BLaER1 (cell line): Measurements from ENCODE around the gene TNRC18.
A peak's percentile ranks its signal among the peaks of the same experiment; 100 is the strongest.
"Not testable (repeated sequence)": the region's sequence is repeated elsewhere in the genome, so short reads cannot be mapped to it uniquely, and the experiment has no call there.

Source experiments
- H3K27ac ChIP-seq: shearing (Covaris generic); formaldehyde crosslinking; 2 replicates; pipeline ENCODE4 v1.8.1; 2022
- H3K27me3 ChIP-seq: shearing (Covaris generic); formaldehyde crosslinking; 2 replicates; pipeline ENCODE4 v1.8.1; 2022
- H3K36me3 ChIP-seq: shearing (Covaris generic); formaldehyde crosslinking; 2 replicates; pipeline ENCODE4 v1.8.1; 2022
- H3K4me1 ChIP-seq: shearing (Covaris generic); formaldehyde crosslinking; 2 replicates; pipeline ENCODE4 v1.8.1; 2022
- H3K4me2 ChIP-seq: shearing (Covaris generic); formaldehyde crosslinking; 2 replicates; pipeline ENCODE4 v1.8.1; 2022
- H3K4me3 ChIP-seq: shearing (Covaris generic); formaldehyde crosslinking; 2 replicates; pipeline ENCODE4 v1.8.1; 2022
- H3K9ac ChIP-seq: shearing (Covaris generic); formaldehyde crosslinking; 2 replicates; pipeline ENCODE4 v1.8.1; 2022
- H3K9me3 ChIP-seq: shearing (Covaris generic); formaldehyde crosslinking; 2 replicates; pipeline ENCODE4 v1.8.1; 2022
- H4K20me1 ChIP-seq: shearing (Covaris generic); formaldehyde crosslinking; 2 replicates; pipeline ENCODE4 v1.8.1; 2022
- Cebpa-rat ChIP-seq: shearing (Covaris generic); IDR thresholded peaks from 2 replicates; pipeline ENCODE4 v1.8.1; 2022

Gene TNRC18

DNA sequence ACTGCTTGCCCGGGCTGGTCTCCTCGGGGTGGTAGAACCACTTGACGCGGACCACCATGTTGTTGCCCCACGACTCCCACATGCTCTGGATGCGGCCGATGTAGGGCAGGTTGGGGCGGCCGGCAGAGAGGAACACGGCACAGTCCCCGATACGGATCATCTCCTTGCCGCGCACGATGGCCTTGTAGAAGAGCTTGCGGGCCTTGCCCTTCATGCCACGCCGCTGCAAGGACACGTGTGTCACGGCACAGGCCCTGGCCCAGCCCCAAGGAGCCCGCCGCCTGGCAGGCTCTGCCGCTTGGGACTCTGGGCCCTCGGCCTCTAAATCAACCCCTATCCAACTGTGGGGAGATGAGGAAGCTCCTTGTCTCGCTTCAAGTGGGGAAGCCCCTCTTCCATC lies 114.5 kb downstream of the TNRC18 start:
- Histone ChIP-seq H3K4me3 (no peak overlapping the region), H3K27ac (no peak overlapping the region), H3K36me3 (peaks cover 78% of the 10 kb centered on the region), H4K20me1 (peaks cover 7% of the 10 kb centered on the region; the same call in 1 of the 2 replicates), H3K27me3 (no peaks in the 10 kb centered on the region), H3K9ac (no peak overlapping the region), H3K4me2 (no peak overlapping the region), H3K9me3 (no peaks in the 10 kb centered on the region), H3K4me1 (no peaks in the 10 kb centered on the region)
- TF ChIP-seq Cebpa-rat = no peak

DNA sequence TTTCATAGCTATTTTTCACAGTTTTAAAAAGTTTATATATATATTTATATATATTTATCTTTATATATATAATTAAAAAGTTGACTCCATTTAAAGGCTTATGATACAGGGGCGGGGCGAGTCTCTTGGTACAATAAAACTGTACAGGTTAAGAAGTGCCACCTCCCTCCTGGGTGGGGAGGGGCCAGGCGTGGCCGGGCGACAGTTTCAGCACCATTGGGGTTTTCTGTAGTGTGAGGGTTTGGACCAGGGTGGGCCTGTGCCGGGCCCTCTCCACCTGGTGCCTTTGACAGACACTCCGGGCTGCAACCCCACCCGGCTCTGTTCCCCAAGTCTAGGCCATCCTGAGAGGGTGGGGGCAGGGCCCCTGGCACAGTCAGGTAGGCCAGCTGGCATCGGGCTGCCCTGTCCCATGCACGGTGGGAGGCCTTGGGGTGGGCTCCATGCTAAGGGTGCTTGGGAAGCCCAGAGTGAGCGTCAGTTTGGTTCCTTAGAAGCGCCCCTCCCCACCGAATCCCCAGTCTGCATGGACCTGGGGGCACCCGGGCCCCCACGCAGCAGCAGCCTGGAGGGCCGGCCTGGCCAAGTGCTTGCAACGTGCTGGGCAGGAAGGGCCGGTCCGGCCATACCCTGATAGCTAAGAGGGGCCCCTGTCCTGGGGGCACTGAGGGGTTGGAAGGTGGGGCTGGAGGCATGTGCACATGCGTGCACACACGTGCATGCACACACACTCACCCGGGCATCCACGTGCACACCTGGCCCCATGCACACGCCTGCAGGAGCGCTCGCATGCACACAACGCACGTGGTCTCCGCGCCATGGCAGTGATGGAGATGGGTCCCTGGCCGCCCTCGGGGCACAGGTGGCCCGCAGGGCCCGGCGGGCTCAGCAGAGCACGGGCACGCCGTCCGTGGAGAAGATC lies 116.2 kb downstream of the TNRC18 start:
- not testable (repeated sequence) for H3K9me3 ChIP-seq, H3K4me1 ChIP-seq, H3K27me3 ChIP-seq, H3K27ac ChIP-seq, H4K20me1 ChIP-seq, H3K9ac ChIP-seq, H3K4me2 ChIP-seq, H3K4me3 ChIP-seq
- H3K36me3 ChIP-seq = peaks cover 81% of the 10 kb centered on the region

DNA sequence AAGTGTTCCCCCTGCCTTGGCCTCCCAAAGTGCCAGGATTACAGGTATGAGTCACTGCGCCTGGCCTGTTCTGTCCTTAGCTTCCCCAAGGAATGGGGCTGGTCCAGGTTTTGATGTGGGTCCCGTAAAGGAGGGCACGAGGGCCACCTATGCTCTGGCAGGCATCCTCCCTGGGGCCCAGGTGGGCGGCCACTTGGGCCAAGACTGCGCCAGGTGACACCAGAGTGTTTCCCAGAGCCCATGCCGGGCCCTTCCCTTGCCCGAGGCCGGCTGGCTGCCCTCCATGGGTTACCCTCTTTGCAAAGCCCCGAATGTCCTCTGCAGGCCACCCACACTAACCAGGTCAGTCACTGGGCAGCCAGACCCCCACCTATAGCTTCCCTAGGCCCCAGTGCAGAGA lies 118.6 kb downstream of the TNRC18 start:
- Histone ChIP-seq H4K20me1 (peaks cover 13% of the 10 kb centered on the region; the same call in 1 of the 2 replicates), H3K36me3 (peaks cover 83% of the 10 kb centered on the region)
- H3K27ac ChIP-seq, H3K4me1 ChIP-seq, H3K9me3 ChIP-seq, H3K4me2 ChIP-seq, H3K9ac ChIP-seq, H3K4me3 ChIP-seq, H3K27me3 ChIP-seq: not testable (repeated sequence)

DNA sequence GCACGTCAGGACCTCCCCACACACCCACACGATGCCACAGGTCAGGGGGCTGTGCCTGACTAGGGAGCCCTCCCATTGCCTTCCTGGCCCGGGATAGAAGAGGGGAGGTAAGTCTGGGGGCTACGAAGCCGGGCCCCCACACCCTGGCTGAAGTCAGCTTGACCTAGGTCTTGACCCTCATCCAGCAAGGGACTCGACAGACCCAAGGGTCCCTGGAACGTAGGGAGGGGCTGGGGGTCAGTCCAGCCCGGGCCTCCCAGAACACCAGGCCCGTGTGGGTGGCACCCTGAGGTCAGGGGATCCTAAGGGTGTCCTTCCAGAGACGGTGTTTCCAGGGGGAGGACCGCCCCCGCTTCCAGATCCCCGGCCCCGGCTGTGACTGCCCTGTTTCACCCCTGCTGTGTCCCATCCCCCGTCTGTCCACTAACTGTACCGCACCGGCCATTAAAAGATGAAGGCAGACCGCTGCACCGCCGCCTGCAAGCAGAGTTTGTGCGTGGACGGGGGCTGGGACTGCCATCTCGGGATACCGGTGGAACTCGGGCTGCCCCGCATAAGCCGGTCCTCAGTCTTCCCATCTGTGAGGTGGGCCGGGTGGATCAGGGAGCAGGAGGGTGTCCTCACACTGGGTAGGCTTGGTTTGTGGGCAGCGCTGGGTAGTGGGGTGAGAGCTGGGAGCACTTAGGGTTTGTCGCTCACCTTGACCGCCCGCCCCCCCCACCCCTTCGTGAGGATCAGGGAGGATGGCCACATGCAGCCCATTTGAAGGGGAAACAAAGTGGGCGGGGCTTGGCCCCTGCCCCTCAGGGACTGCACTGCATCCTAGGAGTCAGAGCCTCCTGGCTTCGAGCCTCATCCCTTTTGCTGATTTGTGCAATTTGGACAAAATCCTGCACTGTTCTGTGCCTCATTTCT lies 119.8 kb downstream of the TNRC18 start:
- no peak overlapping the region for H3K4me2 ChIP-seq
- TF ChIP-seq Cebpa-rat = no peak
- no peak overlapping the region for H3K27ac ChIP-seq
- H3K4me1 ChIP-seq = 0 out of 2 replicates have a peak, but pooled peaks cover 2% of the 10 kb centered on the region
- no peaks in the 10 kb centered on the region for H3K27me3 ChIP-seq
- H3K9ac ChIP-seq = no peak overlapping the region
- no peaks in the 10 kb centered on the region for H3K9me3 ChIP-seq
- no peak overlapping the region for H3K4me3 ChIP-seq
- peaks cover 87% of the 10 kb centered on the region for H3K36me3 ChIP-seq
- H4K20me1 ChIP-seq = peaks cover 13% of the 10 kb centered on the region; the same call in 1 of the 2 replicates

DNA sequence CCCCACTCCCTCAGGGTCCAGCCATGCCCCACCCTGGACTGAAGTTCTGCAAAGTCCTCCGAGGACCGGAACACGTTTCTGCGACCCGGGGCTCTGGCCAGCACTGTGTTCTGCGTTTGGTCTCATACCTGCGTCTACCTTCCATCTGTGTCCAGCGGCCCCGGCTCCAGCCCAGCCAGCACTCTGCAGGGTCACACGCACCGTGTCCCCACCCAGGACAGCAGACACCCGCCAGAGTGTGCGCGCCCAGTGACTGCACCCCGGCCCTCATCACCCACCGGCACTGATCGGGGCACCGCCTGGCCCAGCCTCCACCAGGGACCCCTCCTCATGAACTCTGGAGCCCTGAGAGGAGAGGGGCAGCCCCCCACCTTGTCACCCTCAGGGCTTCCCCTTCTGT lies 120.6 kb downstream of the TNRC18 start:
- Histone ChIP-seq H3K4me3 (no peak overlapping the region), H3K27ac (no peak overlapping the region), H3K4me1 (peaks cover 10% of the 10 kb centered on the region), H3K9ac (no peak overlapping the region), H4K20me1 (peaks cover 13% of the 10 kb centered on the region; the same call in 1 of the 2 replicates), H3K9me3 (no peaks in the 10 kb centered on the region), H3K36me3 (peaks cover 86% of the 10 kb centered on the region), H3K4me2 (no peak overlapping the region), H3K27me3 (no peaks in the 10 kb centered on the region)
- TF ChIP-seq Cebpa-rat = no peak

DNA sequence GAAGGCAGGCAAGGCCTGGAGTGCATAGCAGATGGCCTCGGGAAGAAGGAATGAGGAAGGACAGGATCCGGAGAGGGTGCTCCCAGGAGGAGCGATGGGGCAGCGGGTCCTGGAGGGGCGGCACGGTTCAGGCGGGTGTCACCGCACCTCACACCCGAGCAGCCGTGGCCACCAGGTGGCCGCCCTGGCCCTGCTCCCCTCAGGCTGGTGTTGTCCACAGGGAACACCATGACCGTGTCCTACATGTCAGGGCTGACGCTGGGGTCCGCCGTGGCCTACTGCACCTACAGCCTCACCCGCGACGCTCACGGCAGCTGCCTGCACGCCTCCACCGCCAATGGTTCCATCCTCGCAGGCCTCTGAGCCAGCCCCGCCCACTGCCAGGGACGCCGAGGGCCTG lies 121.1 kb downstream of the TNRC18 start:
- no peak overlapping the region for H3K4me2 ChIP-seq
- peaks cover 8% of the 10 kb centered on the region; the same call in 1 of the 2 replicates for H4K20me1 ChIP-seq
- H3K9me3 ChIP-seq = no peaks in the 10 kb centered on the region
- H3K27me3 ChIP-seq = no peaks in the 10 kb centered on the region
- no peak overlapping the region for H3K9ac ChIP-seq
- H3K4me3 ChIP-seq = no peak overlapping the region
- H3K36me3 ChIP-seq = peaks cover 81% of the 10 kb centered on the region
- no peak for TF ChIP-seq Cebpa-rat
- peaks cover 14% of the 10 kb centered on the region for H3K4me1 ChIP-seq
- no peak overlapping the region for H3K27ac ChIP-seq

DNA sequence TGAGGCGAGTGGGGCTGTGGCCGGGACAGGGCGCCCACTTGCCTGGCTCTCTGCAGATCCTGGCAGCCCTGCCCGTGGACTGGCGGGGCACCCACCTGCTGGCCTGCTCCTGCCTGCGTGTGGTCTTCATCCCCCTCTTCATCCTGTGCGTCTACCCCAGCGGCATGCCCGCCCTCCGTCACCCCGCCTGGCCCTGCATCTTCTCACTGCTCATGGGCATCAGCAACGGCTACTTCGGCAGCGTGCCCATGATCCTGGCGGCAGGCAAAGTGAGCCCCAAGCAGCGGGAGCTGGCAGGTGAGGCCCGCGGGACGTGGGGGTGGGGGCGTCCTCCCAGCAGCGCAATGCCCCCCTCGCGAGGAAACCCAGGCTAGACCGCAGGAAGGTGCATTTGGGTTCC lies 123.3 kb downstream of the TNRC18 start:
- H4K20me1 ChIP-seq = 0 out of 2 replicates have a peak, but pooled peaks cover 5% of the 10 kb centered on the region
- no peak overlapping the region for H3K9ac ChIP-seq
- no peaks in the 10 kb centered on the region for H3K9me3 ChIP-seq
- H3K4me3 ChIP-seq = no peak overlapping the region
- no peak for TF ChIP-seq Cebpa-rat
- peaks cover 72% of the 10 kb centered on the region for H3K36me3 ChIP-seq
- H3K4me1 ChIP-seq = peaks cover 22% of the 10 kb centered on the region
- H3K4me2 ChIP-seq = no peak overlapping the region
- no peak overlapping the region for H3K27ac ChIP-seq
- H3K27me3 ChIP-seq = no peaks in the 10 kb centered on the region

DNA sequence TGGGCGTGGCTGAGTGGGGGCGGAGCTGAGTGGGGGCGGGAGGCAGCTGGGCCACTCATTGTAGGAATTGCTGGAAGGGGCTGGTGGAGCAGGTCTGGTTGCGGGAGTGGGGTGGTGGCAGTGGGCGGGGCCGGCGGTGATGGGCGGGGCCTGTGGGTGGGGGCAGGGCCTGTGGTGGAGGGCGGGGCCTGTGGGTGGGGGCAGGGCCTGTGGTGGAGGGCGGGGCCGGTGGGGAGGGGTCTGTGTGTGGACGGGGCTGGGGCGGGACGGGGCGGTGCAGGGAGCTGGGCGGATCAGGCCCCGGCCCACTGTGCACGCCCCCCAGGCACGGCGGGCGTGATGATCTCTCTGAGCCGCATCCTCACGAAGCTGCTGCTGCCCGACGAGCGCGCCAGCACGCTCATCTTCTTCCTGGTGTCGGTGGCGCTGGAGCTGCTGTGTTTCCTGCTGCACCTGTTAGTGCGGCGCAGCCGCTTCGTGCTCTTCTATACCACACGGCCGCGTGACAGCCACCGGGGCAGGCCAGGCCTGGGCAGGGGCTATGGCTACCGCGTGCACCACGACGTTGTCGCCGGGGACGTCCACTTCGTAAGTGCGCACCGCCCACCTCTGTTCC lies 126.9 kb downstream of the TNRC18 start:
- peaks cover 58% of the 10 kb centered on the region for H3K36me3 ChIP-seq
- no peaks in the 10 kb centered on the region for H3K27me3 ChIP-seq
- H3K4me2 ChIP-seq = peak overlapping the region; percentile 89
- peak overlapping the region; percentile 56 for H3K4me3 ChIP-seq
- no peak overlapping the region for H3K27ac ChIP-seq
- no peak for TF ChIP-seq Cebpa-rat
- H3K4me1 ChIP-seq = peaks cover 22% of the 10 kb centered on the region
- no peaks in the 10 kb centered on the region for H3K9me3 ChIP-seq
- 0 out of 2 replicates have a peak overlapping the region, but pooled peaks have one; percentile 3 for H3K9ac ChIP-seq
- 0 out of 2 replicates have a peak, but pooled peaks cover 5% of the 10 kb centered on the region for H4K20me1 ChIP-seq

DNA sequence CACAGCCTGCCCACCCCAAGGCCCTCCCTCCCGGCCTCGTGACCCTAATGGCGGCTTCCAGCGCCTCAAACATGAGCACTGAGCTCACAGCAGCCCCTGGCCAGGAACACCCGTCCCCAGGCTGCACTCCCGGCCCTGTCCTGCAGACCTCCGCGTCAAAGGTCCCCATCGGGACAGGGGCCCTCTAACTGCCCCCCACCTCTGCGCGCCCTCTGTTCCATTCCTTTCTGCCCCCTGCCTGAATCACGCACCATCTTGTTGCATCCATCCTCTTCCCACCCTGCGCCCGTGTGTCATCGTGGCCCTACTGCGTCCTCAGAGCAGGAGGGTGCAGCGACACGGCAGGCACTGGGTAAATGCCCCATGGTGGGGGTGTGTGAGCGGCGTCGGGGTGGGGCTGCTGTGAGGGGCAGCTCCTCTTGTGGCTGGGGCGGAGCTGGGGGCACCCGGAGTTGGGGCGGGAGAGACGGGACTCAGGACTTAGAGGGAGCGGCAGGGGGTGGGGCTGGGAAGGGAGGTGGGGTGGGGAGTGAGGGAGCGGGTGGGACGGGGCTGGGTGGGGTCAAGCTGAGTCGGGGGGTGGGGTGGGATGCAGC lies 127.5 kb downstream of the TNRC18 start:
- no peaks in the 10 kb centered on the region for H3K9me3 ChIP-seq
- no peak for TF ChIP-seq Cebpa-rat
- no peaks in the 10 kb centered on the region for H3K27me3 ChIP-seq
- H3K4me3 ChIP-seq = no peak overlapping the region
- H3K9ac ChIP-seq = no peak overlapping the region
- 0 out of 2 replicates have a peak, but pooled peaks cover 5% of the 10 kb centered on the region for H4K20me1 ChIP-seq
- no peak overlapping the region for H3K4me2 ChIP-seq
- peaks cover 22% of the 10 kb centered on the region for H3K4me1 ChIP-seq
- H3K27ac ChIP-seq = no peak overlapping the region
- peaks cover 58% of the 10 kb centered on the region for H3K36me3 ChIP-seq
